Measurements from ENCODE around the gene PPP3CB. TPM values are rescaled to one million over a fixed set of nuclear protein-coding genes. Genes with fewer than 3 reads are reported as not detected.

Gene PPP3CB
- total RNA-seq (ENCODE audit: low replicate concordance) = 31.7 and 47.0 TPM in 2 replicates

DNA sequence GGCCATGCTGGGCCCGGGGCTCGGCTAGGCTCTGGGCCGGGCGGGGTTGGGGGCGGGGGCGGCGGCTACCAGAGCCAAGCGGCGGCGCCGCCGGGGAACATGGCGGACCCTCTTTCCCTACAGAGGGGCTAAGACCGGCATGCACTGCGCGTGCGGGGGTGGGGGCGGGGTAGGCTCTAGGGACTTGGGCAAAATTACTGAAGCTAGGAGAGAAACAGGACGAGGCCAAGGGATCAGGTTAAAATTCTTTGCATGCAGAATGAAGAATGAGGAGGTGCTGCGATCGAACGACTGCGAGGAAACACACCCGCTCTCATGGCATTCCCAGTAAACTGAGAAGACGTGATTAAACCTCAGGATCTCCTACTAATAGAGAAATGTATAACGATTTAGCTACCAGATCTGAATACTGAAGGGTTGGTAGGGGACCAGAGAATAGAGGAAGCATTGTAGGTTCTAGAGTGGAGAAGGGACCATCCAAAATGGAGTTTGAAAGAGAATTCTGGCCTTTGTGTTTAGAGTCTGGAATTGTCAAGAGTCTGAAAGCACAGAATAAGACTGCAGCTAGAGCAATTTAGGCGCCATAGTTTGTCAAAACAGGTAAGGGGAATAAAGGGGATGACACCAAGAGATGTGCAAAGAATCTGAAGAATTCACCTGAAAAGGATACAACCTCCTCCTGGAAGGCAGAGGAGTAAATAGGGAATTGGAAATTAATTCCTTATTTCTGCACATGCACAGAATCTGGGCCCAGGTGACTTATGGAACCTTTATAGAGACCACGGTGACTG lies at the start of gene PPP3CB:
Gene PPP3CB, minus strand, starts transcription at position 141 of the 791 bp plus-strand sequence. Its CDS starts 135 bp downstream, at position 6.
- peak; percentile 96 for DNase-seq (ENCODE audit: low spot score)
- Histone ChIP-seq H3K4me1 (peaks cover 12% of the 10 kb centered on the region), H2AFZ (replicated peaks) (peak within 1 kb of the TSS; percentile 67), H3K36me3 (no peaks in the 10 kb centered on the region), H3K79me2 (ENCODE audit: low read depth) (peaks cover 45% of the 10 kb centered on the region), H3K9ac (peak within 1 kb of the TSS; percentile 81), H3F3A (ENCODE audit: low read depth) (peaks cover 16% of the 10 kb centered on the region), H3K27me3 (no peaks in the 10 kb centered on the region), H3K4me3 (peak within 1 kb of the TSS; percentile 94), H3K27ac (peak within 1 kb of the TSS; percentile 95), H4K20me1 (ENCODE audit: low read depth) (no peaks in the 10 kb centered on the region), H3K4me2 (peak within 1 kb of the TSS; percentile 92), H3K9me3 (ENCODE audit: low read depth) (no peaks in the 10 kb centered on the region)
- Mint-ChIP-seq H3K27ac (peak within 1 kb of the TSS; percentile 99), H3K9me3 (no peaks in the 10 kb centered on the region), H3K27me3 (ENCODE audit: insufficient read depth, low read depth) (no peaks in the 10 kb centered on the region), H3K4me3 (peak within 1 kb of the TSS; percentile 94), H3K4me1 (peaks cover 26% of the 10 kb centered on the region), H3K36me3 (peaks cover 26% of the 10 kb centered on the region)
- TF ChIP-seq EZH2 (IDR thresholded peaks at IDR 0.05) = no peak
- TF ChIP-seq, protein P1, sequence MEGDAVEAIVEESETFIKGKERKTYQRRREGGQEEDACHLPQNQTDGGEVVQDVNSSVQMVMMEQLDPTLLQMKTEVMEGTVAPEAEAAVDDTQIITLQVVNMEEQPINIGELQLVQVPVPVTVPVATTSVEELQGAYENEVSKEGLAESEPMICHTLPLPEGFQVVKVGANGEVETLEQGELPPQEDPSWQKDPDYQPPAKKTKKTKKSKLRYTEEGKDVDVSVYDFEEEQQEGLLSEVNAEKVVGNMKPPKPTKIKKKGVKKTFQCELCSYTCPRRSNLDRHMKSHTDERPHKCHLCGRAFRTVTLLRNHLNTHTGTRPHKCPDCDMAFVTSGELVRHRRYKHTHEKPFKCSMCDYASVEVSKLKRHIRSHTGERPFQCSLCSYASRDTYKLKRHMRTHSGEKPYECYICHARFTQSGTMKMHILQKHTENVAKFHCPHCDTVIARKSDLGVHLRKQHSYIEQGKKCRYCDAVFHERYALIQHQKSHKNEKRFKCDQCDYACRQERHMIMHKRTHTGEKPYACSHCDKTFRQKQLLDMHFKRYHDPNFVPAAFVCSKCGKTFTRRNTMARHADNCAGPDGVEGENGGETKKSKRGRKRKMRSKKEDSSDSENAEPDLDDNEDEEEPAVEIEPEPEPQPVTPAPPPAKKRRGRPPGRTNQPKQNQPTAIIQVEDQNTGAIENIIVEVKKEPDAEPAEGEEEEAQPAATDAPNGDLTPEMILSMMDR (IDR thresholded peaks at IDR 0.05) = no peak
- TF ChIP-seq EZH2phosphoT487 (IDR thresholded peaks at IDR 0.05) = no peak

DNA sequence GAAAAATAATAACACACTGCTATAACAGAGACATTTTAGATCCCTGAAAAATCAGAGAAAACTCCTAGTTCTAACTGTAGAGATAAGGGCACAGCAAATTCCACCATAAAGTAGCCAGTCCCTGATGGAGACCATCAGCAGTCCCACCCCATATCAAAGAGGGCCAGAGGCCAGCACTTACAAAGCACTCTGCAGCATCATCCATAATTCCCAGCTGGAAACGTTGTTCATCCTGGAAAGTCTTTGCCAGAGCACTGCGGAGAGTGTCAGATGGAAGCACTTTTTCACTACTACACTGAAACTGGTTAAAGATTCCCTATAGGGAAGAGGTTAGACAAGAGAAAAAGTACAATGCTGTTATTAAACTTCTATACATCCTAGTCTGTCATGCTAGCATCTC lies 49.5 kb upstream of the PPP3CB start:
- Mint-ChIP-seq H3K4me3 (no peak overlapping the region), H3K36me3 (peaks cover 28% of the 10 kb centered on the region), H3K9me3 (no peaks in the 10 kb centered on the region), H3K4me1 (no peaks in the 10 kb centered on the region), H3K27me3 (ENCODE audit: insufficient read depth, low read depth) (no peaks in the 10 kb centered on the region), H3K27ac (no peak overlapping the region)
- no peak for TF ChIP-seq EZH2phosphoT487 (IDR thresholded peaks at IDR 0.05)
- no peak for TF ChIP-seq EZH2 (IDR thresholded peaks at IDR 0.05)
- TF ChIP-seq, protein P1 (IDR thresholded peaks at IDR 0.05) = no peak
- no peaks in the 10 kb centered on the region for H3F3A ChIP-seq (ENCODE audit: low read depth)
- H3K9ac ChIP-seq = no peak overlapping the region
- H3K27me3 ChIP-seq = no peaks in the 10 kb centered on the region
- H3K9me3 ChIP-seq (ENCODE audit: low read depth) = no peaks in the 10 kb centered on the region
- H3K27ac ChIP-seq = no peak overlapping the region
- H3K4me1 ChIP-seq = no peaks in the 10 kb centered on the region
- no peaks in the 10 kb centered on the region for H4K20me1 ChIP-seq (ENCODE audit: low read depth)
- DNase-seq (ENCODE audit: low spot score) = no peak
- H3K4me2 ChIP-seq = no peak overlapping the region
- no peak overlapping the region for H2AFZ ChIP-seq (replicated peaks)
- H3K79me2 ChIP-seq (ENCODE audit: low read depth) = peaks cover 5% of the 10 kb centered on the region
- H3K4me3 ChIP-seq = no peak overlapping the region
- peaks cover 3% of the 10 kb centered on the region for H3K36me3 ChIP-seq

DNA sequence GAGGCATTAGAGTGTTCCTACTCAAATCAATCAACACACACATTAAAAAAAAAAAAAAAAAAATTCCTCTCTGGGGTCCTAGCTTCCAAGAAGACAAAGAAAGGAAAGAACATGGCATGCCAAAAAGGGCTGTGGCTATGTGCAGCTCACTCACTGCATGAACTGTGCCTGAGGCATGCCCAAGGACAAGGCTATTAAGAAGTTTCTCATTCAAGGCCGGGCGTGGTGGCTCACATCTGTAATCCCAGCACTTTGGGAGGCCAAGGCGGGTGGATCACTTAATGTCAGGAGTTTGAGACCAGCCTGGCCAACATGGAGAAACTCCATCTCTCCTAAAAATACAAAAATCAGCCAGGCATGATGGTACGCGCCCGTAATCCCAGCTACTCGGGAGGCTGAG lies 41.9 kb upstream of the PPP3CB start:
- Histone ChIP-seq H3K9me3 (ENCODE audit: low read depth) (no peaks in the 10 kb centered on the region), H3K27ac (no peak overlapping the region), H3K9ac (no peak overlapping the region), H3K4me2 (no peak overlapping the region), H3K79me2 (ENCODE audit: low read depth) (no peaks in the 10 kb centered on the region), H3K27me3 (no peaks in the 10 kb centered on the region), H2AFZ (replicated peaks) (no peak overlapping the region), H3K36me3 (no peaks in the 10 kb centered on the region), H3F3A (ENCODE audit: low read depth) (no peaks in the 10 kb centered on the region), H3K4me1 (no peaks in the 10 kb centered on the region), H3K4me3 (no peak overlapping the region), H4K20me1 (ENCODE audit: low read depth) (no peaks in the 10 kb centered on the region)
- Mint-ChIP-seq H3K4me3 (no peak overlapping the region), H3K27me3 (ENCODE audit: insufficient read depth, low read depth) (no peaks in the 10 kb centered on the region), H3K27ac (no peak overlapping the region), H3K9me3 (no peaks in the 10 kb centered on the region), H3K36me3 (peaks cover 28% of the 10 kb centered on the region), H3K4me1 (no peaks in the 10 kb centered on the region)
- DNase-seq (ENCODE audit: low spot score) = no peak
- TF ChIP-seq EZH2 (IDR thresholded peaks at IDR 0.05) (no peak), EZH2phosphoT487 (IDR thresholded peaks at IDR 0.05) (no peak)
- TF ChIP-seq, protein P1 (IDR thresholded peaks at IDR 0.05) = no peak

Data from neural progenitor cell (in vitro differentiated cells).